GM19328 (cell line): Measurements from ENCODE around the gene BTNL9.
"Not testable (repeated sequence)": the region's sequence is repeated elsewhere in the genome, so short reads cannot be mapped to it uniquely, and the experiment has no call there.

Experiments
- ATAC-seq: cut with Tn5 transposase; IDR thresholded peaks from one replicate; pipeline ENCODE4 v1.9.1; 2021; ENCODE audit warnings: mild to moderate bottlenecking, moderate library complexity; ENCODE audit not compliant: unreplicated experiment

BTNL9 gene

DNA sequence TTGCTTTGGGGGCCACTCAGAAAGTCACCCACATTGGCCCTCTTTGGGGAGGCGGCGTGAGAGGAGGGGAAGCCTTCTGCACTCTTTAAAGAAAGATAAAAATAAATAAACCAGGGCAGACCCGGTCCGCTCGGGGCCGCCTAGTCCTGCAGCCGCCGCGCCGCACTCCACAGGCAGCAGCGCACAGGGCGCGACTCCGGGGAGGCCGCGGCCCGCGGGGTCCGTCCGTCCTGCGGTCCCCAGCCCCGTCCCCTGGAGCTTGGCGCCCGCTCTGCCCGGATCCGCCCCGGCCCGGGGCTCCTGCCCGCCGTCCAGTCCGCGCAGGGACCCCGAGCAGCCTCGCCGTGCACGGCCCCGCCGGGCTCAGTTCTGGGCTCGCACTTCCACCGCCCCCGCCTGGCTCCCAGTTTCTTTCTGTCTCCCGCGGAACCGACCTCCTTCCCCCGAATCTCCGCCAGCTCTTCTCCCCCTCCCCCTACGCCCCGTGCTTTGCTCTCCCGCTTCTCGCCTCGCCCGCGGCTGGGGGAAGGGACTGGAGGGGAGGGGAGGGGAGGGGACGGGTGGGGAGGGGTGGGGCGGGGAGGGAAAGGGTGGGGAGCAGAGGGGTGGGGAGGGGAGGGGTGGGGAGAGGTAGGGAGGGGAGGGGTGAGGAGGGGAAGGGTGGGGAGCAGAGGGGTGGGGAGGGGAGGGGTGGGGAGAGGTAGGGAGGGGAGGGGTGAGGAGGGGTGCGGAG is 57.9 kb downstream of the BTNL9 start:
- not testable (repeated sequence) for ATAC-seq

DNA sequence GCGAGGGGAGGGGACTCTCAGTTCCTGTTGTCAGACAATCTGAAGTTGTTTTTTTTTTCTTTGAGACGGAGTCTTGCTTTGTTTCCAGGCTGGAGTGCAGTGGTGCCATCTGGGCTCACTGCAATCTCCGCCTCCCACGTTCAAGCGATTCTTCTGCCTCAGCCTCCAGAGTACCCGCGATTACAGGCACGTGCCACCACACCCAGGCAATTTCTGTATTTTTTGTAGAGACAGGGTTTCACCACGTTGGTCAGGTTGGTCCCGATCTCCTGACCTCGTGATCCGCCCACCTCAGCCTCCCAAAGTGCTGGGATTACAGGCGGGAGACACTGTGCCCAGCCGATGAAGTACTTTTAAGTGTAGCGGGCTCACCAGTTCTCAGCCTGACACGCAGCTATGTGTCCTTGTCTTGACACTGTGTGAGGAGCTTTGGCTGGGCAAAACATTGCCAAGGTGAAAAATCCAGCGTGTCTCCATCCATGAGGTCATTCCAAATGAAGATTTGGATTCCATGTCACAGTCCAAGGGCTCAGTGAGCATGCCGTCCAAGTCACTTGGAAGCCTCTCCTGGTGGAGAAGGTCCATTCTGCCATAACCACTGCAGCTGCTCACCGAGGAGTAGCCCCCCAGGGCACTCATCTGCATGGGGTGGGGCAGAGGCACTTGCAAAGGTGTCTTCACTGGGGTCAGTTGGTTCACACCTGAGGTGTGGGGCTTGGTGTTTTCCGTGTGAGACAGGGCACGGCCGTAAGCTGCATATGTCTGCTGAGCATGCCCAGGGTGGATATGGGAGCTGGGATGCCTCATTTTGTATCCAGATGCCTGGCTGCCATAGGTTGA is 58.9 kb downstream of the BTNL9 start:
- no peak for ATAC-seq

DNA sequence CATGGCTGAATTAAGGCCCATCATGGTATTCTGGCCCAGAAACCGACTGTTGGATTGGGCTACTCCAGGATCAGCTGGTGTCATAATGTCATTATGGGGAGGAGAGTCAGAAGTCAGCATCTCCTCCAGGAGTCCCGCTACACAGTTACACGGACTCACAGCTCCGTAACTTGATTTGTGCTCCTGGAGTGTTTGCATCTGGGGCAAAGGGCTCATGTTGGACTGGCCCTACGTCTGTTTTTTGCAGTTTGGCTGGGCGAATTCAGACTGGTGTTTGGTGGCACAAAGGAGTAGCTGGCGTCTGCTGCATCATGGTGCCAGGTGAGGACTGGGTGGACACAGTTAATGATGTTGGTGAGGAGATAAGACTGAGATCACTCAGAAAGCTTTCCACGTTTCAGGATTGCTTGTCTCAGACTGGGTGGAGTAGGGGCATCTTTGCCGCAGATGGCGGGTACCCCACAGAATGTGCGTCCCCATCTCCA is 59.6 kb downstream of the BTNL9 start:
- ATAC-seq: no peak

DNA sequence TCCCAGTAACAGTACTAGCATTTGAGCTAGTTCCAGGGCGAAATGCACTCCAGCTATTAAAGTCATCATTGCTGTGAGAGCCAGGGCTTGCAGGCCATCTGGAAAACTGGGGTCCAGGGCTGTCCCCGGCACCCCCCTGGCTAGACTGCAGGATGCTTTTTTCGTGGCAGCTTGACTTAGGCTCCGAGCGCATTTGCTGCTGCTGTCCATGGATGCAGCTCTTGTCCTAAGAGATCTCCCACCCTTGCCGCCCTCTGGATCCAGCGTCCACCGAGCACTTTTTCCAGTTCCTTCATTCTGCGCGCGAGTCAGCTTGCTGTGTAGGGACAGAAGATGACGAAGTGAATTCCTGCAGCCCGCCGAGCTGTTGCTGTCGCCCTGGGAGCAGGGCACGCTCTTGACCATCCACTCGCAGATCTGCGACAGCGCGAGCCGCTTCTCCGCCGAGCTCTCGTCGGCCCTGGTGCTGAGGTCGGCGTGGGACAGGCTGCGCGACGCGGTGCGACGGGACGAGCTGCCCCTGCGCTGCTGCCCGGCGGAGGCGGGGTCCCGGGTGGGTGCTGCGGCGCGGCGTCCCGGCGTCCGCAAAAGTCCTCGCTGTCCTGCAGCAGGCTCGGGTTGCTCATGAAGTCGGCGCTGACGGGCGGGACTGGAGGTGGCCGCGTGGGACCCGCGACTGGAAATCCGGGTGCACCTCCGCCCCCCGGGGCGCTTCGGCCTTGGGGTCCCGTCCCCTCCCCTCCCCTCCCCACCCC is 60.2 kb downstream of the BTNL9 start:
- no peak for ATAC-seq

DNA sequence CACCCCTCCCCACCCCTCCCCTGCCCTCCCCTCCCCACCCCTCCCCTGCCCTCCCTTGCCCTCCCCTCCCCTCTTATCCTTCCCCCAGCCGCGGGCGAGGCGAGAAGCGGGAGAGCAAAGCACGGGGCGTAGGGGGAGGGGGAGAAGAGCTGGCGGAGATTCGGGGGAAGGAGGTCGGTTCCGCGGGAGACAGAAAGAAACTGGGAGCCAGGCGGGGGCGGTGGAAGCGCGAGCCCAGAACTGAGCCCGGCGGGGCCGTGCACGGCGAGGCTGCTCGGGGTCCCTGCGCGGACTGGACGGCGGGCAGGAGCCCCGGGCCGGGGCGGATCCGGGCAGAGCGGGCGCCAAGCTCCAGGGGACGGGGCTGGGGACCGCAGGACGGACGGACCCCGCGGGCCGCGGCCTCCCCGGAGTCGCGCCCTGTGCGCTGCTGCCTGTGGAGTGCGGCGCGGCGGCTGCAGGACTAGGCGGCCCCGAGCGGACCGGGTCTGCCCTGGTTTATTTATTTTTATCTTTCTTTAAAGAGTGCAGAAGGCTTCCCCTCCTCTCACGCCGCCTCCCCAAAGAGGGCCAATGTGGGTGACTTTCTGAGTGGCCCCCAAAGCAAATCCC is 61.1 kb downstream of the BTNL9 start:
- not testable (repeated sequence) for ATAC-seq

DNA sequence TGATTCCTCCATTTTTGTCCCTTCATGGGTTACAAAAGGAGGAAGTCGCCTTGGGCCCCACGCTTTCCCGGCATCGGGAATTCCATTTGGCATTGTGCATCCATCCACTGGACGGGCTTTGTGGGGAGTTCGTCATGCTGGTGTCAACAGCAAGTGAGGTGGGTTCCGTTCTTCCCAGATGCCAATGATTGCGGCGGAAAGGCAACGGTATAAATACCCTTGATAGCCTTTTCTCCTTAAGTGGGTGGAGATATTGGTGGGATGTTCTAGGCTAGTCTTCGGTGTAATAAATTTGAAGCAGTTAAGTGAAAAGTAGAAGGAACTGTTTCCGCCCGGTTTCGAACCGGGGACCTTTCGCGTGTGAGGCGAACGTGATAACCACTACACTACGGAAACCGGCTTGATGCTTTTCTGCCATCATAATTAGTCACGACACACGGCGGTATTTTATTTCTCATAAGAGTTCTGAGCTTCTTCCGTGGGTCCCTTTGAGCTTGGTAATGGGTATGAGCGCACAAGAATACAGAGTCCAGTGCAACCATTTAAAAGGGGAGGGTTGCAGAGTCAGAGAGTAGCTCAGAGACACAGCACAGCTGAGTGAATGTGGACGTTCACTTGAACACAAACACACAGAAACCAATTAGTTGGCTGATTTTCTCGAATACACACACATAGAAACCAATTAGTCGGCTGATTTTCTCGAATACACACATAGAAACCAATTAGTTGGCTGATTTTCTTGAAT is 62.0 kb downstream of the BTNL9 start:
- ATAC-seq: not testable (repeated sequence)

DNA sequence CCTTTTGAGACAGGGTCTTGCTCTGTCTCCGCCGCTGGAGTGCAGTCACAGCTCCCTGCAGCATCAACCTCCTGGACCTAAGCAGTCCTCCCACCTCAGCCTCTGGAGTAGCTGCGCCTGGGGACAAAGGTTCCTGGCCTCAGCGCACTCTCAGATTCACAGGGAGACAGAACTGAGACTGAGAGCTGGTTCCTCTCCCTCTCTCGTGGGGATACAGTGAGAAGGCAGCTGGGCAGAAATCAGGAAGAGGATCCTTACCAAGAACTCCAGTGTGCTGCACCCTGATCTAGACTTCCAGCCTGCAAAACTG is 64.1 kb downstream of the BTNL9 start:
- not testable (repeated sequence) for ATAC-seq

DNA sequence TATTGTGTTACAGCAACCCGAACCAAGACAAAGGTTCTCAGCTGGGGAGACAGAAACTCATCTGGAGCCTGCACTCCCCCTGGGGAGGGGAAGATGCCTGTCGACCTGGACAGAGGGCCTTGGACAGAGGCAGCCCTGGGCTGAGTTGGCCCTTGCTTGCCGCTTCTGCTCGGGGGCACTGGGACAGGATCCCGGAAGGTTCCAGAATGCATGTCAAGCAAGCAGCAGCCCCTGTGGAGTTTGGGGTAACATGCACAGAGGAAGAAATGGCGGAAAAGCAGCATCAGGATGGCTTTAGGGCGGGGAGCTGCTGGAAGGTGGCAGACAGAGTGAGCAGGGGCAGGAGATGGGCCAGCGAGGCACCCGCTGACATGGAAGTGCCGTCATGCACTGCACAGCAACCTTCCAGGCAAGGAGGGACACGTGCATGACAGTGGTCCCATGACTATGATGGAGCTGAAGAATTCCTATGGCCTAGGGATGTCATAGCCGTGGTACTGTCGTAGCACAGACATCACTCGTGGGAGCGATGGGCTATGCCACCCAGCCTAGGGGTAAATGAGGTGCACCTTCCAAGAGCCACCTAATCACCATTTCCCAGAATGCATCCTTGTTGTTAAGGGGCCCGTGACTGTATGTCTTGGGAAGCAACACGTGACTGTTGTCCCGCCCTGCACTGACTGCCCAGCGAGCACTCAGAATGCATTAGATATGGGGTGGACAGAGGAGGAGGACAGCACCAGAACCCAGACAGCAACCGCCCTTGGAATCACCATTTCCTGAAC is 64.7 kb downstream of the BTNL9 start:
- not testable (repeated sequence) for ATAC-seq

DNA sequence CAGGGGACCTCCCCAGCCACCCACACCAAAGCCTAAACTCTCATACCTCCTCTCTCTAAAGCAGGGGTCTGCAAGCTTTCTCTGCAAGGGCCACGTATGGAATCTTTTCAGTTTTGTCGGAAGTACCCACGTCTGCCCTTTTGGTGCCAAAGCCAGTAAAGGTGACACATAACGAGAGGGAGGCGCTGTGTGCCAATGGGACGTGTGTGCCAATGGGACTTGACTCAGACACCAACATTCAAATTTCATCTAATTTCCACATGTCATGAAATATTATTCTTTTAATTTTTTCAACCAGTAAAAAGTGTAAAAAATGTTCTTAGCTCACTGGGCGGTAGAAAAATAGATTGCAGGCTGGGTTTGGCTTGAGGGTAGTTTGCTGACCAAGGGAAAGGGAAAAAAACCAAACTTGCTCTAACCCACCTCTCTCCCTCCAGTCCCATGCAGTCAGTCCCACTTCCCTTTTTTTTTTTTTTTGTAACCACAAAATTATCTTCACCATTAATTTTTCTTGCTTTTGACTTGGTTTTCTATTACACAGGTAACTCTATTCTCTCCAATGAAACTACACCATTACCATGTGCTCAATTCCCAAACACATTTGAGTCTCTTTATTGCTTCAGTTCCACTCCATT is 65.4 kb downstream of the BTNL9 start:
- no peak for ATAC-seq

DNA sequence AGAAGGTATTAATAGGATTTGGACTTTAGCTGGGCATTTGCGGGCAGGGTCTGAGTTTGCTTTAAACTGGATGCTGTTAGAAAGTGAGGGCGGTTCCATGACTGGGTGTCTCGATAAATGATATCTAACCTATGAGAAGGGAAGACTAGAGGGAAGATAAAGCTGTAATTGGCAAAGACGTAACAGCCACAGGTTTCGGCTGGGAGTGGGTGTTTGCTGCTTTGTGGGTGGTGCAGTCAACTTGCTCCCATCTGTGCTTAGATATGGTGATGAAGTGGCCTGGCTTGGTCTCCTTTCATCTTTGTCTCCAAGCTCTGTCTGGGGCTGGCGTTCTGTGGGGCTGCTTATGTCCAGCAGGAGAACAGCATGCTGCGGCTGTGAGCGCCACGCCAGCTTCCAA is 67.6 kb downstream of the BTNL9 start:
- ATAC-seq: no peak

DNA sequence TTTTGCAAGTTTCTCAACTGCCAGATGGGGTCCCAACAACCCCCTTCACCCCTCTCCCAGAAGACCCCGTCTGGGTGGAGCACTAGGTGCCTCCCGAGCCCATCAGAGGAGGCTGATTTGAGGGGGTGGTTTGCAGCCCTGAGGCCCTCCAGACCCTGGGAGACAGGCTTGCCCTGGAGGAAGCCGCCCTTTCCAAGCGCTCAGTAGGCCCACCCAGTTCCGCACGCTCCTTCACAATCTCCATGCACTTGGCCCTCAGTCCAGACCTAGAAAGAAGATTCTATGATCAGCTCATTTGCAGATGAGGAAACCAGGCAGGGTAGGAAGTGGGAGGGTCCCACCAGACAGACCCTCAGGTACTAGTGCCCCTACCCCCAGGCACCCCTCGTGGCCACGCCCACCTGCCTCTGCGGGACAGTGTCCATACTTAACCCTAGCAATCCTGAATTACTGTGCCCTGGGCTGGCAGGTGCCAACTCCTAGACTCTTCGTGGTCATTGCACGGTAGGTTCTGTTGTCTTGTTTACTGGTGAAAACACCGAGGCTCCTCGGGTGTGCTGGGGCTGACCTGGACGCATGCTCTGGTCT is 68.6 kb downstream of the BTNL9 start:
- ATAC-seq: no peak

DNA sequence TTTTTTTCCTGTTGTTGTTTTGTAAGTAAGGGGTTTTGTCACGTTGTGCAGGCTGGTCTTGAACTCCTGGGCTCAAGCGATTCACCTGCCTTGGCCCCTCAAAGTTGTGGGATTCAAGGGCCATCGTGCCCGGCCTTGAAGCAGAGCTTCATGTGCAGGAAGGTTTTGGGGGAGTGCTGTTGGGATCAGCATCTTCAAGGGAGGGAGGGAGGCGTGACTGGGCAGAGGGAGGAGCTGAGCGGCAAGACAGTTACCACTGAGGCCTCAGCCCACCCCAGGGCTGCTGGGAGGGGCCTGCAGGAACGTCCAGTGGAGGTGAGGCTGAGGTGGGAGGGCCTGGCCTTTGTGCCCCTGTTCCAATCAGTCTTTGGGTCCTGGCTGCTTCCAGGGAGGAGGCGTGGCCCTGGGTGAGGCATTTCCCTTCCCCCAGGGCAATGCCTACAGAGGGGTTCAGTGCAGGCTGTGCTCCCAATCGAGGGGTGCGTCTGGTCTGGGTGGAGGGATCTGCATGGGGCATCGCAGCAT is 69.5 kb downstream of the BTNL9 start:
- no peak for ATAC-seq

DNA sequence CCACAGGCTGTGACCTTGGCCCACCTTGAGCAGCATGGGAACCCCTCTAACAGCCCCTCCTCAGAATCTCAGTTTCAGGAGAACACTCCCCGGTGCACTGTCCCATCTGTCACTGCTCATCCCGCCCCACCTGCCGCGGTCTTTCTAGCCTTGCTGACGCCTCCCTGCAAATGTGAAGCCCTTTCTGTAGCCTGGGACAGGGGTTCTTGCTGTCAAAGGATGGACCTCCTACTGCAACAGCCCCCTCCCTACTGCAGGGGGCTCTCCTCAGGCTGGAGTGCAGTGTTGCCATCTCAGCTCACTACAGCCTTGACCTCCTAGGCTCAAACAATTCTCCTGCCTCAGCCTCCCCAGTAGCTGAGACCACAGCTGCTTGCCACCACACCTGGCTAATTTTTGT is 70.9 kb downstream of the BTNL9 start:
- no peak for ATAC-seq
